HL-60 (cell line): ENCODE measurements around the gene PLPPR1.

Experiments
- POLR2AphosphoS5 ChIP-seq: IDR thresholded peaks from 2 replicates; pipeline ENCODE4 v1.6.1; 2012; ENCODE audit warnings: low read depth
- SPI1 ChIP-seq: IDR thresholded peaks from 2 replicates; pipeline ENCODE4 v1.6.1; 2012; ENCODE audit warnings: low read depth, mild to moderate bottlenecking, borderline replicate concordance
- TF ChIP-seq, protein P1 (sequence below): IDR thresholded peaks from one replicate; pipeline ENCODE4 v1.5.1; 2011; ENCODE audit warnings: low read length, control low read depth, inconsistent platforms; ENCODE audit not compliant: insufficient read depth

DNA sequence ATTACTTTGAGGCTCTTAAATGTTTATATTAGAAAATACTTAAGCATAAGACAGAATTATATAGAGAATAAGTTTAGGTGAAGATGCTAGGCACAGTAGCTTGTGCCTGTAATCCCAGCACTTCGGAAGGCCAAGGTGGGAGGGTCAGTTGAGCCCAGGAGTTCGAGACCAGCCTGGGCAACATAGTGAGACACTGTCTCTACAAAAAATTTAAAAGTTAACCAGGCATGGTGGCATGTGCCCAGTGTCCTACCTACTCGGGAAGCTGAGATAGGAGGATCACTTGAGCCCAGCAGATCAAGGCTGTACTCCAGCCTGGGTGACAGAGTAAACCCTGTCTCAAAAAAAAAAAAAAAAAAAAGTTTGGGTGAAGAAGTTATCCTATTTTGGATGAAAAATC, 294.6 kb downstream of the PLPPR1 start:
- TF ChIP-seq SPI1 (no peak), POLR2AphosphoS5 (no peak)
- TF ChIP-seq, protein P1, sequence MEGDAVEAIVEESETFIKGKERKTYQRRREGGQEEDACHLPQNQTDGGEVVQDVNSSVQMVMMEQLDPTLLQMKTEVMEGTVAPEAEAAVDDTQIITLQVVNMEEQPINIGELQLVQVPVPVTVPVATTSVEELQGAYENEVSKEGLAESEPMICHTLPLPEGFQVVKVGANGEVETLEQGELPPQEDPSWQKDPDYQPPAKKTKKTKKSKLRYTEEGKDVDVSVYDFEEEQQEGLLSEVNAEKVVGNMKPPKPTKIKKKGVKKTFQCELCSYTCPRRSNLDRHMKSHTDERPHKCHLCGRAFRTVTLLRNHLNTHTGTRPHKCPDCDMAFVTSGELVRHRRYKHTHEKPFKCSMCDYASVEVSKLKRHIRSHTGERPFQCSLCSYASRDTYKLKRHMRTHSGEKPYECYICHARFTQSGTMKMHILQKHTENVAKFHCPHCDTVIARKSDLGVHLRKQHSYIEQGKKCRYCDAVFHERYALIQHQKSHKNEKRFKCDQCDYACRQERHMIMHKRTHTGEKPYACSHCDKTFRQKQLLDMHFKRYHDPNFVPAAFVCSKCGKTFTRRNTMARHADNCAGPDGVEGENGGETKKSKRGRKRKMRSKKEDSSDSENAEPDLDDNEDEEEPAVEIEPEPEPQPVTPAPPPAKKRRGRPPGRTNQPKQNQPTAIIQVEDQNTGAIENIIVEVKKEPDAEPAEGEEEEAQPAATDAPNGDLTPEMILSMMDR, result no peak
